Right lobe of liver (tissue), 4 donors: ENCODE measurements around the gene PRSS33.

ENCODE experiments used
- POLR2A ChIP-seq: fragments of 450-650 bp; IDR thresholded peaks from one replicate; pipeline ENCODE4 v1.6.1; 2017; ENCODE audit warnings: antibody characterized with exemption, mild to moderate bottlenecking
- TF ChIP-seq, protein P1 (sequence below), 4 donors: fragments of 200-600 bp in 3 of 4; fragments of 450-650 bp in 1 of 4; IDR thresholded peaks; one replicate each; pipeline versions ENCODE4 v1.5.1 to v1.8.0; 2016 to 2022; ENCODE audit warnings: antibody characterized with exemption in 4 of 4, mild to moderate bottlenecking in 2 of 4
- donor health status: DM: no; HTN: no; CAD: no.
- donor health status: DM: no; HTN: no; CAD: no.
- donor health status: DM: no; HTN: yes; CAD: no.

DNA sequence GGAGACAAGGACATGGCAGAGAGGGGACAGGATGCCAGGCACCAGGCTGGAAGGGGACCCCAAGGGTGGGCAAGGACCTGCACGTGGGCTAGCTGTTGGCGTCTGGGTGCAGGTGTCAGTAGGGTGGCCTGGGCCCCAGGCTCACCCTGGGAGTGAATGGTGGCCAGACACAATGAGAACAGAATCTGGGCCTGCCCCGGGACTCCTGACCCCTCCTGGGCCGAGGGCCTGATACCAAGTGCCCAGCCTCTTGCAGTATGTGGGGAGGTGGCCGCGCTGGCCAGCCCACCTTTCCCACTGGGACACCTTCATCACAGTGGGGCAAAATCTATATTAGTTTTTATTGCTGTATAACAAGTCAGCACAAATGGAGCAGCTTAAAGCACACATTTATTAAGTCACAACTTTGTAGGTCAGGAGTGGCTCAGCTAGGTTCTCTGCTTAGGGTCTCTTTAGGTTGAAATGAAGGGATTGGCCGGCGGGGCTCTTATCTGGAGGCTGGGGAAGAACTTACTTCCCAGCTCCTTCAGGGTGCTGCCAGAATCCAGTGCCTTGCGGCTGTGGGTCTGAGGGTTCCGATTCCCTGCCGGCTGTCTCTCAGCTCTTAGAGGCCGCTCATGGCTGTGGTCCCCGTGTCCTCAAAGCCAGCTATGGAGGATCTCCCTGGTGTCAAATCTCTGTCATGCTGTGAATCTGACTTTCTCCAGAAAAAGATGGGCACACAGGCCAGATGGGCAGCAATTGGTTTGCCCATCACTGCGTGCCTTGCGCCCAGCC lies 3.6 kb downstream of the PRSS33 start:
- TF ChIP-seq, protein P1, sequence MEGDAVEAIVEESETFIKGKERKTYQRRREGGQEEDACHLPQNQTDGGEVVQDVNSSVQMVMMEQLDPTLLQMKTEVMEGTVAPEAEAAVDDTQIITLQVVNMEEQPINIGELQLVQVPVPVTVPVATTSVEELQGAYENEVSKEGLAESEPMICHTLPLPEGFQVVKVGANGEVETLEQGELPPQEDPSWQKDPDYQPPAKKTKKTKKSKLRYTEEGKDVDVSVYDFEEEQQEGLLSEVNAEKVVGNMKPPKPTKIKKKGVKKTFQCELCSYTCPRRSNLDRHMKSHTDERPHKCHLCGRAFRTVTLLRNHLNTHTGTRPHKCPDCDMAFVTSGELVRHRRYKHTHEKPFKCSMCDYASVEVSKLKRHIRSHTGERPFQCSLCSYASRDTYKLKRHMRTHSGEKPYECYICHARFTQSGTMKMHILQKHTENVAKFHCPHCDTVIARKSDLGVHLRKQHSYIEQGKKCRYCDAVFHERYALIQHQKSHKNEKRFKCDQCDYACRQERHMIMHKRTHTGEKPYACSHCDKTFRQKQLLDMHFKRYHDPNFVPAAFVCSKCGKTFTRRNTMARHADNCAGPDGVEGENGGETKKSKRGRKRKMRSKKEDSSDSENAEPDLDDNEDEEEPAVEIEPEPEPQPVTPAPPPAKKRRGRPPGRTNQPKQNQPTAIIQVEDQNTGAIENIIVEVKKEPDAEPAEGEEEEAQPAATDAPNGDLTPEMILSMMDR (IDR thresholded peaks at IDR 0.05), result no peak
- TF ChIP-seq POLR2A, result no peak
